A549 (cell line): Measurements from ENCODE around the gene CHRNB1. TPM values are rescaled to one million over a fixed set of nuclear protein-coding genes. Genes with fewer than 3 reads are reported as not detected.

Source experiments
- ATAC-seq, 2 experiments: fragments of 200-7000 bp in 1 of 2; fragments of >200 bp in 1 of 2; cut with Nextera tagmentation in 1 of 2; cut with Tn5 transposase in 1 of 2; 3 replicates each; pipeline versions ENCODE4 v1.8.0 to v1.9.1; 2018 to 2020; ENCODE audit warnings: mild to moderate bottlenecking in 1 of 2, moderate library complexity in 1 of 2
- CTCF ChIA-PET: fragments of 300-600 bp; sonication (Branson Sonifier 250); formaldehyde crosslinking; extraction: SDS; loops from one replicate; lab custom pipeline; 2021; ENCODE audit warnings: antibody characterized with exemption, inconsistent platforms; lab: Yijun Ruan, JAX
- POLR2A ChIA-PET: fragments of 350-600 bp; formaldehyde crosslinking; extraction: SDS; loops from one replicate; lab custom pipeline; 2021; ENCODE audit warnings: antibody characterized with exemption, inconsistent platforms; lab: Yijun Ruan, JAX
- DNase-seq, 2 experiments: peaks; one replicate each; pipeline versions ENCODE4 v3.0.0 to v3.0.0-alpha.2; 2011 to 2016; ENCODE audit warnings: low read depth in 1 of 2, low spot score in 1 of 2
- FAIRE-seq: peaks from 2 replicates; lab custom pipeline; 2011; peaks lifted over from hg19 to GRCh38; lab: Jason Lieb, UNC
- H3K27ac ChIP-seq, 2 experiments: fragments of >200 bp; sonication (Bioruptor Twin); formaldehyde crosslinking; 3 replicates each; pipeline ENCODE4 v1.5.1; 2016 to 2017
- H3K4me1 ChIP-seq: fragments of >200 bp; sonication (Bioruptor Twin); formaldehyde crosslinking; 3 replicates; pipeline ENCODE4 v1.6.1; 2016
- H3K4me2 ChIP-seq: fragments of >200 bp; sonication (Bioruptor Twin); formaldehyde crosslinking; 3 replicates; pipeline ENCODE4 v1.6.1; 2016
- H3K4me3 ChIP-seq: fragments of >200 bp; sonication (Bioruptor Twin); formaldehyde crosslinking; 3 replicates; pipeline ENCODE4 v1.5.1; 2016
- H3K9me3 ChIP-seq: fragments of >200 bp; sonication (Bioruptor Twin); formaldehyde crosslinking; 3 replicates; pipeline ENCODE4 v1.6.1; 2016
- BCL3 ChIP-seq: fragments of >200 bp; sonication (Bioruptor Twin); formaldehyde crosslinking; IDR thresholded peaks from 3 replicates; pipeline ENCODE4 v1.6.1; 2016
- CBX8 ChIP-seq: fragments of 200-600 bp; sonication (generic); IDR thresholded peaks from 2 replicates; pipeline ENCODE4 v1.6.1; 2016
- CHD2 ChIP-seq: fragments of 150-350 bp; IDR thresholded peaks from 2 replicates; pipeline ENCODE4 v1.6.1; 2014; ENCODE audit warnings: low read length; ENCODE audit not compliant: partially characterized antibody
- CHD4 ChIP-seq: fragments of 200-600 bp; sonication (generic); IDR thresholded peaks from 2 replicates; pipeline ENCODE4 v1.6.1; 2016; ENCODE audit warnings: antibody characterized with exemption, mild to moderate bottlenecking, borderline replicate concordance
- E2F6 ChIP-seq: IDR thresholded peaks from 2 replicates; pipeline ENCODE4 v1.6.1; 2012; ENCODE audit warnings: low read depth, borderline replicate concordance
- EHF ChIP-seq: fragments of 250-450 bp; sonication (Bioruptor Pico); IDR thresholded peaks from 2 replicates; pipeline ENCODE4 v1.5.0; 2020; ENCODE audit warnings: mild to moderate bottlenecking
- HDAC2 ChIP-seq: fragments of 200-600 bp; sonication (generic); IDR thresholded peaks from 2 replicates; pipeline ENCODE4 v1.6.1; 2016
- HOXA7 ChIP-seq: fragments of 250-450 bp; sonication (Bioruptor Pico); IDR thresholded peaks from 2 replicates; pipeline ENCODE4 v1.5.0; 2020; ENCODE audit warnings: mild to moderate bottlenecking, moderate library complexity
- JUN ChIP-seq, 2 experiments: fragments of >200 bp; sonication (Bioruptor Twin); formaldehyde crosslinking; IDR thresholded peaks; 2 replicates in 1 of 2; 3 replicates in 1 of 2; pipeline ENCODE4 v1.6.1; 2016 to 2017
- JUNB ChIP-seq: fragments of >200 bp; sonication (Bioruptor Twin); formaldehyde crosslinking; IDR thresholded peaks from 2 replicates; pipeline ENCODE4 v1.6.1; 2016
- KDM5A ChIP-seq: fragments of 200-600 bp; sonication (generic); IDR thresholded peaks from 2 replicates; pipeline ENCODE4 v1.6.1; 2016; ENCODE audit warnings: antibody characterized with exemption, mild to moderate bottlenecking
- MAFK ChIP-seq: fragments of 450-650 bp; IDR thresholded peaks from 2 replicates; pipeline ENCODE4 v1.6.1; 2014; ENCODE audit not compliant: partially characterized antibody
- MAX ChIP-seq: IDR thresholded peaks from 2 replicates; pipeline ENCODE4 v1.6.1; 2012
- MYC ChIP-seq: IDR thresholded peaks from 2 replicates; pipeline ENCODE4 v1.6.1; 2012; ENCODE audit warnings: mild to moderate bottlenecking, inconsistent platforms, low read length, improper control_type of control experiment, borderline replicate concordance
- PHF8 ChIP-seq: fragments of 200-600 bp; sonication (generic); IDR thresholded peaks from 2 replicates; pipeline ENCODE4 v1.6.1; 2016; ENCODE audit warnings: low read depth, mild to moderate bottlenecking, antibody characterized with exemption, moderate library complexity, borderline replicate concordance
- POLR2A ChIP-seq: IDR thresholded peaks from 2 replicates; pipeline ENCODE4 v1.6.1; 2012; ENCODE audit warnings: mild to moderate bottlenecking, low read length
- REST ChIP-seq: fragments of 200-600 bp; sonication (generic); IDR thresholded peaks from 2 replicates; pipeline ENCODE4 v1.6.1; 2016; ENCODE audit warnings: antibody characterized with exemption, mild to moderate bottlenecking, moderate library complexity
- RFX5 ChIP-seq: fragments of 450-650 bp; IDR thresholded peaks from 2 replicates; pipeline ENCODE4 v1.7.1; 2014; ENCODE audit warnings: antibody characterized with exemption, mild to moderate bottlenecking, moderate library complexity
- SREBF2 ChIP-seq: fragments of 450-650 bp; IDR thresholded peaks from 2 replicates; pipeline ENCODE4 v1.6.1; 2014; ENCODE audit warnings: mild to moderate bottlenecking, moderate library complexity
- TP53 ChIP-seq: fragments of 250-450 bp; sonication (Bioruptor Pico); IDR thresholded peaks from 2 replicates; pipeline ENCODE4 v1.5.0; 2021; ENCODE audit warnings: mild to moderate bottlenecking, moderate library complexity
- ZC3H11A ChIP-seq: fragments of 450-650 bp; IDR thresholded peaks from 2 replicates; pipeline ENCODE4 v1.6.1; 2014; ENCODE audit warnings: antibody characterized with exemption, mild to moderate bottlenecking
- ZSCAN20 ChIP-seq: fragments of 250-450 bp; sonication (Bioruptor Pico); IDR thresholded peaks from 2 replicates; pipeline ENCODE4 v1.8.0; 2022; ENCODE audit warnings: mild to moderate bottlenecking, moderate library complexity
- WGBS: methylation state at CpG from one replicate; pipeline ENCODE4 v1.1.6; 2017; ENCODE audit errors: missing lambda C conversion rate; 5-methylcytosine and 5-hydroxymethylcytosine counted together
- polyA plus RNA-seq, 4 experiments: library from polyadenylated mRNA; depleted of rRNA in 3 of 4; stranded (reverse); fragments of >200 nt; fragmentation: RNase III in 1 of 4; extraction: RNeasy Plus Mini Kit Qiagen cat#74134 plus additional on column Dnase treatment in 1 of 4; gene quantifications; 2 replicates in 3 of 4; 3 replicates in 1 of 4; pipeline ENCODE4 v1.2.3, GENCODE V29; 2011 to 2017

The CHRNB1 gene
- polyA plus RNA-seq, 2 of the 4 experiments (the other 2 are of a cell fraction) = 6.5 to 8.4 TPM

DNA sequence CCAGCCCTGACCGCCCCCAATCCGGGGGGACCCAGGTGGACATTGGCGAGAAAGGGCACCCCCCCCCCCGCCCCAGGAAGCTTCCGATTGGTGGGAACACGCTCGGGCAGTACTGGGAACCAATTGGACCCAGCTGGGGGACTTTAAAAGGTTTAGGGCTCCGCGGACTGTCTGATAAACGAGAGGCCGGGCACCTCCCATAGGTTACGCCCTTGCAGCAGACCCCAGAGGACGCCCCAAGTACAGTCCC lies 41.2 kb upstream of the CHRNB1 start:
- POLR2A ChIA-PET = interaction anchor here (0.5 to 2.4 kb wide), 31 partner anchors 9 to 672 kb away, joined by 3 to 26 read pairs (median 4); partner anchors contain the start of genes CHRNB1, KCTD11, MPDU1 and PLSCR3
- no peaks in the 10 kb centered on the region for H3K9me3 ChIP-seq
- TF ChIP-seq HOXA7 (CRISPR knock-in tag) (no peak), HDAC2 (0 out of 2 replicates have a peak, but pooled peaks have one; percentile 27)
- DNase-seq = peak in 1 of 2 experiments; percentile 95
- H3K4me1 ChIP-seq = peaks cover 28% of the 10 kb centered on the region
- CTCF ChIA-PET = interaction anchor here (0.6 to 3.4 kb wide), 18 partner anchors 10 to 1072 kb away, joined by 3 to 29 read pairs (median 3); partner anchors contain the start of genes PLSCR3, SAT2, SENP3 and TMEM102
- peak; percentile 65 to 80 for ATAC-seq
- H3K4me3 ChIP-seq = peak overlapping the region; percentile 88
- peak overlapping the region; percentile 73 to 86 for H3K27ac ChIP-seq
- H3K4me2 ChIP-seq = peak overlapping the region; percentile 78
- FAIRE-seq = no peak
- 1% methylated on average over 10 of the region's 13 CpGs for whole genome bisulfite sequencing

GRCh38 chr17:7403977-7404736 lies 40.7 kb upstream of the CHRNB1 start, which contains the start of gene TMEM256:
Gene TMEM256 (minus strand): TSS chr17:7404097. CDS start chr17:7404084, 13 bp downstream.
- ChIA-PET POLR2A (interaction anchor here (0.5 to 2.4 kb wide), 30 partner anchors 9 to 672 kb away, joined by 3 to 26 read pairs (median 4); partner anchors contain the start of genes CHRNB1, MPDU1, PLSCR3 and POLR2A), CTCF (interaction anchor here (0.6 to 3.4 kb wide), 16 partner anchors 11 to 1073 kb away, joined by 3 to 29 read pairs (median 3); partner anchors contain the start of genes PLSCR3, SAT2, SENP3 and TMEM102)
- Histone ChIP-seq H3K4me3 (peak within 1 kb of the TSS; percentile 88), H3K4me2 (peak within 1 kb of the TSS; percentile 99), H3K9me3 (no peaks in the 10 kb centered on the region), H3K4me1 (peaks cover 28% of the 10 kb centered on the region), H3K27ac (peak within 1 kb of the TSS; percentile 81 to 92)
- FAIRE-seq (peak; percentile 98), ATAC-seq (peak; percentile 85 to 97), DNase-seq (peak; percentile 98 to 100)
- under 1% methylated on average over 42 of the region's 49 CpGs for WGBS
- TF ChIP-seq BCL3 = peak; percentile 87
- no peak for TF ChIP-seq JUNB
- 0 out of 2 replicates have a peak, but pooled peaks have one; percentile 3 for TF ChIP-seq E2F6
- TF ChIP-seq EHF (CRISPR knock-in tag) = no peak
- TF ChIP-seq CBX8 = no peak
- no peak for TF ChIP-seq CHD4
- peak; percentile 78 for TF ChIP-seq REST
- TF ChIP-seq SREBF2 = peak; percentile 33; the same call in 1 of the 2 replicates
- TF ChIP-seq RFX5 = peak; percentile 55; the same call in 1 of the 2 replicates
- peak in 1 of 2 experiments; percentile 80; a peak in 3 of 5 replicates for TF ChIP-seq JUN (IDR thresholded peaks at IDR 0.05)
- peak; percentile 21; the same call in 1 of the 2 replicates for TF ChIP-seq MYC
- TF ChIP-seq TP53 (CRISPR knock-in tag) = no peak
- TF ChIP-seq CHD2 = peak; percentile 76
- peak; percentile 96 for TF ChIP-seq KDM5A
- 0 out of 2 replicates have a peak, but pooled peaks have one; percentile 37 for TF ChIP-seq PHF8
- TF ChIP-seq MAX = peak; percentile 57; the same call in 1 of the 2 replicates
- TF ChIP-seq MAFK = no peak
- TF ChIP-seq ZC3H11A = no peak
- peak; percentile 88 for TF ChIP-seq POLR2A
- TF ChIP-seq ZSCAN20 (CRISPR knock-in tag) = no peak
